G401.6 (cell line): ENCODE results near the gene FAR2.
"Not testable (repeated sequence)": the region's sequence is repeated elsewhere in the genome, so short reads cannot be mapped to it uniquely, and the experiment has no call there.

Source experiments
- FAIRE-seq: peaks from 2 replicates; lab custom pipeline; 2012; peaks lifted over from hg19 to GRCh38; lab: Jason Lieb, UNC

FAR2 gene

DNA sequence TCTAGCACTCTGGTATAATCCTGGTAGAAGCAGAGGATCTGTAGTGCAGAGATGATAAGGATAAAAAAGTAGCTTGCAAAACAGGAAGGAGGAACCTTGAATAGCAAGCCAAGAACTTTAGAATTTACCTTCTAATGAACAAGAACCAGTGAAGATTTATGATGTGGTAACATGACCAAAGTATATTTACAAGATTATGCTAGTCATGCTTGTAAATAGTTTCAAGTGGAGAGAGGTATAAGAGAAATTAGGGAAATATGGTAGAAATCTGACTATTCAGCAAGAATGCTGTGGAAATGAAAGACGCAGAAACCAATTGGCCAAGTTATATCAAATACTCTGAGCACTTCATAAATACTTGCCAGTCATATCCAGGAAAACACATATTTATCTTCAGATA, 184.1 kb downstream of the FAR2 start:
- FAIRE-seq: no peak

DNA sequence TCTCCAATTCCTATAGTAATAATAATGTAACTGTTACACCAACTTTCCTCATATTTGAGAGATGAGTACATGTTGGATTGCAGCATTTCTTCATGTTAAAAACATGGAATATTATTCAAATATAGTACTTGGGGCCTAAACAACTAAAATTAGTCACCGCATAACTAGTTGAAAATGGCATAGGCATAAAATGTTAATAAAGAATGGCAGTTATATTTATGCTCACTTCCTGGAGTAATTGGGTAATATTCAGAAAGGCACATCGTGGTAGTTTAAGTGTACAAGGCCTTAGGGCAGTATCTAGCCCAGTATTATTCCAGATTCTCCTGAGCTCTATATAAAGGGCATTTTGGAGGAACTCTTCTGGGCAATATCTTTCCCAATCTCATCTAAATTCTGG, 185.9 kb downstream of the FAR2 start:
- no peak for FAIRE-seq

GRCh38 chr12:29337325-29337724, 188.2 kb downstream of the FAR2 start:
- FAIRE-seq: no peak

GRCh38 chr12:29343022-29343799, 194.1 kb downstream of the FAR2 start:
- FAIRE-seq: no peak

- FAIRE-seq: no peak
These were observed 197.8 kb downstream of the FAR2 start for GRCh38 chr12:29346769-29347421.

GRCh38 chr12:29350080-29350479, 201.0 kb downstream of the FAR2 start:
- no peak for FAIRE-seq

DNA sequence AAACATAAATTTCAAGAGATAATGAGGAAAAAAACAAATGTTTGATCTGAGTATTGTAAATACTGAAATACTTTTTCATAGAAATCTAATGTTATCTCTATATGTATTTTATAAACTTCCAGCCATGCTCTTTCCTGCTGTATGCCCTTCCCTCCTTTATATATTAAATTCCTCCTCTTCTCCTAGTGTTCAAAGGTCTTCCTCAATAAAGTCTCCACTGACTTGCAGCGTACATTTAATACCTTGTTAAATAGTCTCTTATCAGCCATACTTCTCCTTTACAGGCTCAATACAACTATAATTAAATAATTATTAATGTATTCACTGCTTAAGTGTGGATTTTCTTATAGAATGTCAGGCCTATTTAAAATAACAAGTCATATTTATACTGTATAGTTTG, 205.9 kb downstream of the FAR2 start:
- FAIRE-seq: no peak

DNA sequence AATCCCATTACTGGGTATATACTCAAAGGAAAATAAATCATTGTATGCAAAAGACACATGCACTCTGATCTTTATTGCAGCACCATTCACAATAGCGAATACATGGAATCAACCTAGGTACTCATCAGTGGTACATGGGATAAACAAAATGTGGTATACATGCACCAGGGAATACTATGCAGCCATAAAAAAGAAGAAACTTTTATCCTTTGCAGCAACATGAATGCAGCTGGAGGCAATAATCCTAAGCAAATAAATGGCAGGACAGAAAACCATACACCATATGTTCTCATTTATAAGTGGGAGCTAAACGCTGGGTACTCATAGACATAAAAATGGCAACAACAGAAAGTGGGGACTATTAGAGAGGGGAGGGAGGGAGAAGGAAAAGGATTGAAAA, 216.0 kb downstream of the FAR2 start:
- no peak for FAIRE-seq

DNA sequence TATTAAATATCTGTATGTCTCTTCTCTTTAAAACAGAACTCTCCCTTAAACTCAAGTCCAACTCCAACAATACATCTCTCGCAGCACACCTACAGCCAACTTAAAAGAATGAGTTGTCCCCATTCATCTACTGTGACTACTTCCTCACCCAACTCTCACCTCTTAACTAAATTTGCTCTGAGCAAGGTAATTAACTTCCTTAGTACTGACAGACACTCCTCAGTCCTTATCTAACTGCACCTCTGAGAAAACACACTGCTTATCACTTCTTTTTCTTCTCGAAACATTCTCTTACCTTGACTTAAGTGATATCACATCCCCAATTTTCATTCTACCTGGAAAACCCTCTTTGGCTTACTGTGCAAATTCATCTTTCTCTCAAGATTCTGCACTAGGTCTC, 224.9 kb downstream of the FAR2 start:
- no peak for FAIRE-seq

- FAIRE-seq: no peak
These were observed 225.8 kb downstream of the FAR2 start for GRCh38 chr12:29374913-29375312.

GRCh38 chr12:29376118-29376517, 227.0 kb downstream of the FAR2 start:
- no peak for FAIRE-seq

GRCh38 chr12:29380536-29381523, 231.8 kb downstream of the FAR2 start, which contains the start of gene ERGIC2:
Gene ERGIC2, minus strand, starts transcription at chr12:29381172. Its CDS starts 9,539 bp downstream, at chr12:29371633.
- FAIRE-seq: peak; percentile 99

- no peak for FAIRE-seq
These were observed 233.2 kb downstream of the FAR2 start for GRCh38 chr12:29382251-29382650.

GRCh38 chr12:29385194-29385593, 236.1 kb downstream of the FAR2 start:
- not testable (repeated sequence) for FAIRE-seq
